ENCODE measurements around the gene MBLAC1.

GRCh38 chr7:100132697-100133151, 6.0 kb downstream of the MBLAC1 start:
- TF ChIP-seq POLR2AphosphoS5 (IDR thresholded peaks at IDR 0.05; ENCODE audit: borderline replicate concordance, low read depth, low read length), result no peak
- no peak for TF ChIP-seq EZH2 (IDR thresholded peaks at IDR 0.05)
- TF ChIP-seq FOXP2 (optimal IDR thresholded peaks at IDR 0.05; ENCODE audit: control extremely low read depth, extremely low read length, insufficient read depth), result no peak

Measured in SK-N-MC (cell line).